Mucosa of descending colon (tissue), 3 donors: Measurements from ENCODE around the gene GRK1. TPM values are rescaled to one million over a fixed set of nuclear protein-coding genes. Genes with fewer than 3 reads are reported as not detected.

Experiments used
- ATAC-seq: fragments of 200-7000 bp; cut with Tn5 transposase; one replicate; pipeline ENCODE4 v1.9.1; 2020; ENCODE audit warnings: mild to moderate bottlenecking, moderate library complexity
- DNase-seq, 3 donors: peaks; one replicate each; pipeline ENCODE4 v3.0.0-alpha.2; 2020
- H3K36me3 ChIP-seq: fragments of 200-600 bp; one replicate; pipeline ENCODE4 v1.8.0; 2021; ENCODE audit warnings: low read depth, mild to moderate bottlenecking
- H3K4me1 ChIP-seq: fragments of 200-600 bp; one replicate; pipeline ENCODE4 v1.8.0; 2021; ENCODE audit warnings: low read depth, mild to moderate bottlenecking
- H3K4me3 ChIP-seq: fragments of 200-600 bp; one replicate; pipeline ENCODE4 v1.8.0; 2021; ENCODE audit warnings: mild to moderate bottlenecking
- H3K9me3 ChIP-seq: fragments of 200-600 bp; one replicate; pipeline ENCODE4 v1.8.0; 2021; ENCODE audit warnings: mild to moderate bottlenecking
- intact Hi-C, 2 donors: fragments of 100-400 bp; cut with DNase I in 1 of 2; cut with micrococcal nuclease in 1 of 2; formaldehyde crosslinking; loops; one replicate each; pipeline versions ENCODE4 v1.11.0 to v1.11.1; 2022; cut with DNase I, micrococcal nuclease
- total RNA-seq, 3 donors: library from RNA; stranded (reverse); fragmentation: NEBNext Ultra II Directional in 2 of 3; extraction: Animal tissue kit (Norgen Biotek cat#: 25700) in 2 of 3; gene quantifications; one replicate each; pipeline versions ENCODE4 v1.2.1 to v1.2.4, GENCODE V29; 2021 to 2023
- TF ChIP-seq, protein P1 (sequence below): fragments of 200-600 bp; IDR thresholded peaks from one replicate; pipeline ENCODE4 v1.8.0; 2022; ENCODE audit warnings: antibody characterized with exemption, mild to moderate bottlenecking
- donor health status: DM: no; HTN: no; CAD: no; lungs with moderate emphysema.
- donor health status: DM: no; HTN: no; CAD: no.
- donor health status: DM: no; HTN: yes; CAD: no.

The GRK1 gene
- total RNA-seq, 3 donors from 2014 or later = 0.09 to 0.19 (median 0.09) TPM

DNA sequence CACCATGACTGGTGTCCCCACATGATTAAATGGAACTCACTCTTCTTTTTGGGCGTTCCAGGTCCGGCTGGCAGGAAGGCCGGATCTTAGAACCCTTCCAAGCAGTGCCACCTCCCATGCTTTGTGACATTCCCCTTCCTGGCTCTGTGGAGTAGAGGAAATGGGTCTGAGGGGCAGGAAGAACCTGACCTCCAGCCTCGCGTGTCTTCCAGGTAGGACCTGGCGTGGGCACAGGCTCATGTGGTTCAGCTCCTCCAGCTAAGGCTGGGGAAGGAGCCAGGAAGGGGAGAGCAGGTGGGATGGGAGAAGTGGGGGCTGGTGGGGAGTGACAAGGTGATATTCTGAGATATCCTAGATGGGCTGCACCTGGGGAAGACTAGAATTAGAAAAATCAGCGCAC lies 94.1 kb downstream of the GRK1 start:
- intact Hi-C loops = no loop called here
- Histone ChIP-seq H3K9me3 (no peaks in the 10 kb centered on the region), H3K4me3 (no peak overlapping the region), H3K36me3 (no peaks in the 10 kb centered on the region), H3K4me1 (peaks cover 6% of the 10 kb centered on the region)
- DNase-seq (no peak), ATAC-seq (no peak)
- TF ChIP-seq, protein P1, sequence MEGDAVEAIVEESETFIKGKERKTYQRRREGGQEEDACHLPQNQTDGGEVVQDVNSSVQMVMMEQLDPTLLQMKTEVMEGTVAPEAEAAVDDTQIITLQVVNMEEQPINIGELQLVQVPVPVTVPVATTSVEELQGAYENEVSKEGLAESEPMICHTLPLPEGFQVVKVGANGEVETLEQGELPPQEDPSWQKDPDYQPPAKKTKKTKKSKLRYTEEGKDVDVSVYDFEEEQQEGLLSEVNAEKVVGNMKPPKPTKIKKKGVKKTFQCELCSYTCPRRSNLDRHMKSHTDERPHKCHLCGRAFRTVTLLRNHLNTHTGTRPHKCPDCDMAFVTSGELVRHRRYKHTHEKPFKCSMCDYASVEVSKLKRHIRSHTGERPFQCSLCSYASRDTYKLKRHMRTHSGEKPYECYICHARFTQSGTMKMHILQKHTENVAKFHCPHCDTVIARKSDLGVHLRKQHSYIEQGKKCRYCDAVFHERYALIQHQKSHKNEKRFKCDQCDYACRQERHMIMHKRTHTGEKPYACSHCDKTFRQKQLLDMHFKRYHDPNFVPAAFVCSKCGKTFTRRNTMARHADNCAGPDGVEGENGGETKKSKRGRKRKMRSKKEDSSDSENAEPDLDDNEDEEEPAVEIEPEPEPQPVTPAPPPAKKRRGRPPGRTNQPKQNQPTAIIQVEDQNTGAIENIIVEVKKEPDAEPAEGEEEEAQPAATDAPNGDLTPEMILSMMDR = no peak

DNA sequence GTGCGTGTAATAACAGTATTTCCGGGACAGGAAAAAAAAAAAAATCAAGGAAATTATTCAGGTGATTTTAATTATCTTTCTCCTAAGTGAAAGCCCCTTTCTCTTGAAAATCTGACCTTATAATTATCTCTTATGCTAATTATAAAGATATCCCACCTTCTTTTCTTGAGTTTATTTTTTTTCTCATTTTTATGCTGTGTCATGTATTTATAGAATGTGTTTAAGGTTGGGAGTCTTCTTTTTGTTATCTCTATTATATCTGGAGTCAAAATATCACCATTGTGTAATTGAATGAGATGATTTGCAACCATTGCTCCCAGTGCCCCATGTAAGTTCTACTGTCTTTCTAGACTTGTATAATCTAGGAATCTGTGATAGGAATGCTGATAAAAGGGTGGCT lies 95.1 kb downstream of the GRK1 start:
- ATAC-seq (no peak), DNase-seq (no peak)
- H3K36me3 ChIP-seq = no peaks in the 10 kb centered on the region
- peaks cover 6% of the 10 kb centered on the region for H3K4me1 ChIP-seq
- intact Hi-C loops = no loop called here
- TF ChIP-seq, protein P1 = no peak
- H3K4me3 ChIP-seq = no peak overlapping the region
- no peaks in the 10 kb centered on the region for H3K9me3 ChIP-seq

DNA sequence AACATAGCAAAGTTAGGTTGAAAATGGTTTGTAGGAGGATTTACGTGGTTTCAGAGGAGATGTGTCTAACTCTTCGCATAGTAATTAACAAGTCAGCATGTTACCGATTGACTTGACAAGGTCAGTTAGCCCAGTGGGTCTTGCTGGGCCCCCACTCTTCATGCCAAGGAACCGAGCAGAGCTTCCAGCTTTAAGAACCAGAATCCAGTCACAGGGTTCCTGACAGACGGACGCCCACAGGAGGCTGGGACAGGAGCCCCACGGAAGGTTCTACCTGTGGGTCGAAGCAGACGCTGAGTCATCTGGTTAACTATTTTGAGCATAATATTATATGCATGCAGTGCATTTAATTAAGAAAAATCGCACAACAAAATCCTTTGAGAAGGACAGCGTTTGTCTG lies 95.5 kb downstream of the GRK1 start:
- intact Hi-C loops = no loop called here
- no peak for DNase-seq
- TF ChIP-seq, protein P1 = no peak

DNA sequence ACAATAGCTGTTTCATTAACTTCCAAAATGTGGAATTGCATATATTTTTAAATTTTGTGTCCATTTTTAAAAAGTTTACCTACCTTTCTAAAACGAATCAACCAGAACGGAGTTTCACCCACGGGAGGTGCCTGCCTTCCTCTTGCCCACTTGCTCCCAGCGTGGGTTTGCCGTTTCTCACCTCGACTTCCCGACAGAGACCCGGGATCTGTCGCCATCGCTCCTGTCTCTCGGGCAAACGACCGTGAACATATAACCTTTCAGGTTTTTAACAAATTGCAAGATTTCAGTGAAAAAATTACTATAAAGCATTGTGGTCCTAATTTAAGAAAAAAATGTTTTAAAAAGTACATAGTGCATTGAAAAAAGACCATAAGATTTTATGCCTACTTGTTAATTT lies 96.2 kb downstream of the GRK1 start:
- Histone ChIP-seq H3K36me3 (no peaks in the 10 kb centered on the region), H3K9me3 (no peaks in the 10 kb centered on the region), H3K4me1 (peaks cover 6% of the 10 kb centered on the region), H3K4me3 (no peak overlapping the region)
- DNase-seq = no peak
- intact Hi-C loops = no loop called here
- no peak for ATAC-seq
- TF ChIP-seq, protein P1 = no peak

More for the DNA sequence above, 95.5 kb downstream of the GRK1 start:
- Histone ChIP-seq H3K36me3 (no peaks in the 10 kb centered on the region), H3K9me3 (no peaks in the 10 kb centered on the region), H3K4me3 (no peak overlapping the region), H3K4me1 (peaks cover 6% of the 10 kb centered on the region)
- ATAC-seq = no peak

DNA sequence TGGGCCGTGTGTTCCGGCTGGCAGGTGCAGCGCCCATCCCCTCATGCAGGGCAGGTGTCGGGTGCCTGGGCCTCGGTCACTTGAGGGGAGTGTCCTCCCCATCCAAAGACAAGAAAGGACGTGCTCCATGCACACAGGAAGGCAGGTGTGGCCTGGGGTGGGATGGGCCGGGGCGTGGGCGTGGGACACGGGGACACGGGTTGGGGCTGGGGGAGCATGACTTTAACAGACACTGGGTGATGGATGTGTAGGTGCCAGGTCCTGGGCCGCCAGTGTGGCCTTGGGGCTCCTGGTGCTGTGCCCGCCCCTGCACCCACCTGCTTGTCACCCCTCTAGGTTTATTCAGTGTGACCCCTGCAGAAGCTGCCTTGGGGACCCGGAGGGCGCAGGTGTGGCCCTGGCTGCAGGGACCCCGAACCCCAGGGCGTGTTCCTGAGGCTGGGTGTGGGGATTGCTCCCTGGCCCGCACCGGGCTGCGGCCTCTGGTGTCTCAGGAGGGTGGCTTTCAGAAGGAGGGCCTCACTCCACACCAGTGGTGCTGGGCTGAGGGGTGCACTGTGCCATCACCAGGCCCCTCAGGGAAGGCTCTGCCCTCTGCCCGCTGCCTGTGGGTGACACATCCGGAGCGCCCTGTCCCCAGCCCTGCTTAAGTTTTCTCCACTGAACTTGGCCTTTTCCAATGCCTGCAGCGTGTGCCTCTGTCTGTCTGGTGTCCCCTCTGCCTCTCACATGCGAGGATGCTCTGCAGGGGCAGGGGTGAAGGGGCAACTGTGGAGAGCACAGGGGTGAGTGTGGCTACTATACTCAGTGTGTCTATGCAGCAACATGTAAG lies 97.2 kb downstream of the GRK1 start:
- intact Hi-C loops = no loop called here
- peaks cover 6% of the 10 kb centered on the region for H3K4me1 ChIP-seq
- TF ChIP-seq, protein P1 = no peak
- ATAC-seq = no peak
- H3K36me3 ChIP-seq = no peaks in the 10 kb centered on the region
- no peak overlapping the region for H3K4me3 ChIP-seq
- H3K9me3 ChIP-seq = no peaks in the 10 kb centered on the region
- no peak for DNase-seq
